ENCODE results near the gene PLCB1.

GRCh38 chr20:8115436-8115835 lies 16.6 kb upstream of the PLCB1 start:
- TF ChIP-seq POLR2A (IDR thresholded peaks at IDR 0.05), result no peak
- TF ChIP-seq CTCF (IDR thresholded peaks at IDR 0.05), result no peak

All from uterus (tissue), 2 donors.